GM12878 (cell line): ENCODE results near the gene CCDC83.

Source experiments
- CHD4 ChIP-seq: fragments of 200-600 bp; sonication (generic); IDR thresholded peaks from 2 replicates; pipeline ENCODE4 v1.6.1; 2016; ENCODE audit warnings: mild to moderate bottlenecking
- EP300 ChIP-seq, 2 experiments: fragments of 150-350 bp in 1 of 2; IDR thresholded peaks; 2 replicates each; pipeline ENCODE4 v1.6.1; 2011 to 2012; ENCODE audit warnings: low read depth in 2 of 2, low read length in 2 of 2, borderline replicate concordance in 1 of 2, improper control_type of control experiment in 1 of 2, inconsistent platforms in 1 of 2; ENCODE audit not compliant: control insufficient read depth in 1 of 2
- ESRRA ChIP-seq: IDR thresholded peaks from 2 replicates; pipeline ENCODE4 v1.6.1; 2012; ENCODE audit warnings: mild to moderate bottlenecking, low read length, improper control_type of control experiment
- EZH2 ChIP-seq: IDR thresholded peaks from 2 replicates; pipeline ENCODE4 v1.6.1; 2012; ENCODE audit warnings: low read depth, mild to moderate bottlenecking, control low read depth, inconsistent platforms, low read length, borderline replicate concordance; ENCODE audit not compliant: control insufficient read depth
- JUNB ChIP-seq: IDR thresholded peaks from 2 replicates; pipeline ENCODE4 v1.6.1; 2016; ENCODE audit warnings: antibody characterized with exemption, mild to moderate bottlenecking
- MYC ChIP-seq: IDR thresholded peaks from 2 replicates; pipeline ENCODE4 v1.6.1; 2011; ENCODE audit warnings: mild to moderate bottlenecking, low read length, moderate library complexity, inconsistent platforms; ENCODE audit not compliant: insufficient read depth, insufficient replicate concordance, insufficient read length, severe bottlenecking
- POLR2AphosphoS5 ChIP-seq: IDR thresholded peaks from 2 replicates; pipeline ENCODE4 v1.6.1; 2011; ENCODE audit warnings: mild to moderate bottlenecking, low read length, inconsistent platforms
- SMAD1 ChIP-seq: fragments of 450-650 bp; IDR thresholded peaks from 2 replicates; pipeline ENCODE4 v1.6.1; 2018; ENCODE audit warnings: mild to moderate bottlenecking, low read depth; ENCODE audit not compliant: partially characterized antibody
- SP1 ChIP-seq: IDR thresholded peaks from one replicate; pipeline ENCODE4 v1.6.1; 2011; ENCODE audit warnings: low read depth, low read length
- SUPT20H ChIP-seq: IDR thresholded peaks from 2 replicates; pipeline ENCODE4 v1.6.1; 2011; ENCODE audit warnings: low read depth, mild to moderate bottlenecking, low read length, moderate library complexity, borderline replicate concordance; ENCODE audit not compliant: control insufficient read depth
- ZNF207 ChIP-seq: fragments of 450-650 bp; IDR thresholded peaks from 2 replicates; pipeline ENCODE4 v1.6.1; 2014; ENCODE audit warnings: antibody characterized with exemption, mild to moderate bottlenecking, borderline replicate concordance
- TF ChIP-seq, protein P1 (sequence below), 3 experiments: IDR thresholded peaks in 2 of 3; conservative IDR thresholded peaks in 1 of 3; 2 replicates each; pipeline ENCODE4 v1.5.1; 2011; ENCODE audit warnings: low read depth in 3 of 3, low read length in 3 of 3, mild to moderate bottlenecking in 3 of 3, control low read depth in 2 of 3, moderate library complexity in 2 of 3, inconsistent platforms in 1 of 3, mixed read lengths in 1 of 3; ENCODE audit not compliant: control insufficient read depth in 2 of 3, insufficient read depth in 1 of 3; ENCODE audit errors: extremely low read depth in 1 of 3
- TF ChIP-seq, protein P2 (sequence below): fragments of 450-650 bp; conservative IDR thresholded peaks from 2 replicates; pipeline ENCODE4 v1.6.1; 2017; ENCODE audit warnings: mild to moderate bottlenecking, moderate library complexity

DNA sequence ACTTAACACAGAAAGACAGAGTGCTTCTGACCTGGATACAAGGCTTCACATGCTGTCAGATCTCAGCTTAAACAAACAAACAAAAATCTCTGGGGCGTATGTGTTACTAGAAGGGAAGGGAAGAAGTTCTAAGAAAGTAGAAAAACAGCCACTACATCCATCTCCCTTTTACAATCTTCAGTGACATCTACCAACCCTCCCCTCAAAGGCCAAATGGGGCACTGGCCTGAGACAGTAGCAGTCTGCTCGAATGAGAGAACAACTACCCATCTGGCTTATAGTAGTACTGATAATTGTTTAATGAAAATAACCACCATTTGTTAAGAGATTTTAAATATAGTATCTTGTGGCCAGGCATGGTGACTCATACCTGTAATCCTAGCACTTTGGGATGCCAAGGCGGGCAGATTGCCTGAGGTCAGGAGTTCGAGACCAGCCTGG is 29.4 kb downstream of the CCDC83 start:
- TF ChIP-seq, protein P1, sequence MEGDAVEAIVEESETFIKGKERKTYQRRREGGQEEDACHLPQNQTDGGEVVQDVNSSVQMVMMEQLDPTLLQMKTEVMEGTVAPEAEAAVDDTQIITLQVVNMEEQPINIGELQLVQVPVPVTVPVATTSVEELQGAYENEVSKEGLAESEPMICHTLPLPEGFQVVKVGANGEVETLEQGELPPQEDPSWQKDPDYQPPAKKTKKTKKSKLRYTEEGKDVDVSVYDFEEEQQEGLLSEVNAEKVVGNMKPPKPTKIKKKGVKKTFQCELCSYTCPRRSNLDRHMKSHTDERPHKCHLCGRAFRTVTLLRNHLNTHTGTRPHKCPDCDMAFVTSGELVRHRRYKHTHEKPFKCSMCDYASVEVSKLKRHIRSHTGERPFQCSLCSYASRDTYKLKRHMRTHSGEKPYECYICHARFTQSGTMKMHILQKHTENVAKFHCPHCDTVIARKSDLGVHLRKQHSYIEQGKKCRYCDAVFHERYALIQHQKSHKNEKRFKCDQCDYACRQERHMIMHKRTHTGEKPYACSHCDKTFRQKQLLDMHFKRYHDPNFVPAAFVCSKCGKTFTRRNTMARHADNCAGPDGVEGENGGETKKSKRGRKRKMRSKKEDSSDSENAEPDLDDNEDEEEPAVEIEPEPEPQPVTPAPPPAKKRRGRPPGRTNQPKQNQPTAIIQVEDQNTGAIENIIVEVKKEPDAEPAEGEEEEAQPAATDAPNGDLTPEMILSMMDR (IDR thresholded peaks at IDR 0.05 in 2 of 3, conservative IDR thresholded peaks at IDR 0.05 in 1 of 3; ENCODE audit: control insufficient read depth in 2 of 3, extremely low read depth in 1 of 3, insufficient read depth in 1 of 3, low read depth in 3 of 3, low read length in 3 of 3), result no peak
- TF ChIP-seq MYC, result no peak
- no peak for TF ChIP-seq CHD4
- TF ChIP-seq JUNB, result no peak
- no peak for TF ChIP-seq EP300 (IDR thresholded peaks at IDR 0.05; ENCODE audit: borderline replicate concordance in 1 of 2, control insufficient read depth in 1 of 2, low read depth in 2 of 2, low read length in 2 of 2)
- TF ChIP-seq ESRRA, result no peak
- TF ChIP-seq ZNF207, result no peak
- no peak for TF ChIP-seq SUPT20H
- no peak for TF ChIP-seq EZH2
- TF ChIP-seq SMAD1, result no peak
- TF ChIP-seq POLR2AphosphoS5, result no peak
- TF ChIP-seq, protein P2, sequence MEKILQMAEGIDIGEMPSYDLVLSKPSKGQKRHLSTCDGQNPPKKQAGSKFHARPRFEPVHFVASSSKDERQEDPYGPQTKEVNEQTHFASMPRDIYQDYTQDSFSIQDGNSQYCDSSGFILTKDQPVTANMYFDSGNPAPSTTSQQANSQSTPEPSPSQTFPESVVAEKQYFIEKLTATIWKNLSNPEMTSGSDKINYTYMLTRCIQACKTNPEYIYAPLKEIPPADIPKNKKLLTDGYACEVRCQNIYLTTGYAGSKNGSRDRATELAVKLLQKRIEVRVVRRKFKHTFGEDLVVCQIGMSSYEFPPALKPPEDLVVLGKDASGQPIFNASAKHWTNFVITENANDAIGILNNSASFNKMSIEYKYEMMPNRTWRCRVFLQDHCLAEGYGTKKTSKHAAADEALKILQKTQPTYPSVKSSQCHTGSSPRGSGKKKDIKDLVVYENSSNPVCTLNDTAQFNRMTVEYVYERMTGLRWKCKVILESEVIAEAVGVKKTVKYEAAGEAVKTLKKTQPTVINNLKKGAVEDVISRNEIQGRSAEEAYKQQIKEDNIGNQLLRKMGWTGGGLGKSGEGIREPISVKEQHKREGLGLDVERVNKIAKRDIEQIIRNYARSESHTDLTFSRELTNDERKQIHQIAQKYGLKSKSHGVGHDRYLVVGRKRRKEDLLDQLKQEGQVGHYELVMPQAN, result no peak
- TF ChIP-seq SP1, result no peak
